GM23338 (cell line): Measurements from ENCODE around the gene PLEKHD1. TPM values are rescaled to one million over a fixed set of nuclear protein-coding genes. Genes with fewer than 3 reads are reported as not detected.

Experiments used
- ATAC-seq: fragments of 200-7000 bp; cut with Tn5 transposase; 3 replicates; pipeline ENCODE4 v1.9.1; 2020
- DNase-seq: peaks from one replicate; pipeline ENCODE4 v3.0.0-alpha.2; 2015; ENCODE audit warnings: low spot score
- H2AFZ ChIP-seq: fragments of 200-600 bp; sonication (generic); 2 replicates; pipeline ENCODE4 v1.8.0; 2016; ENCODE audit warnings: antibody characterized with exemption, mild to moderate bottlenecking, moderate library complexity
- H3F3A ChIP-seq: fragments of 200-600 bp; sonication (generic); replicated peaks from 2 replicates; pipeline ENCODE4 v1.8.0; 2017; ENCODE audit warnings: antibody characterized with exemption, mixed run types, low read depth
- H3K27ac ChIP-seq: fragments of 200-600 bp; sonication (generic); 2 replicates; pipeline ENCODE4 v1.6.1; 2016; ENCODE audit warnings: low read depth
- H3K27me3 ChIP-seq: fragments of 200-600 bp; sonication (generic); 2 replicates; pipeline ENCODE4 v1.8.0; 2016; ENCODE audit warnings: mild to moderate bottlenecking, mixed run types, moderate library complexity; ENCODE audit not compliant: insufficient read depth
- H3K36me3 ChIP-seq: fragments of 200-600 bp; sonication (generic); 2 replicates; pipeline ENCODE4 v1.8.0; 2016; ENCODE audit warnings: mild to moderate bottlenecking; ENCODE audit not compliant: insufficient read depth
- H3K4me1 ChIP-seq: fragments of 200-600 bp; sonication (generic); 2 replicates; pipeline ENCODE4 v1.8.0; 2016; ENCODE audit warnings: mild to moderate bottlenecking, moderate library complexity; ENCODE audit not compliant: insufficient read depth
- H3K4me2 ChIP-seq: fragments of 200-600 bp; sonication (generic); 2 replicates; pipeline ENCODE4 v1.7.1; 2017; ENCODE audit warnings: mixed run types
- H3K4me3 ChIP-seq: fragments of 200-600 bp; sonication (generic); 2 replicates; pipeline ENCODE4 v1.6.1; 2016; ENCODE audit warnings: mixed run types
- H3K79me2 ChIP-seq: fragments of 200-600 bp; sonication (generic); replicated peaks from 2 replicates; pipeline ENCODE4 v1.8.0; 2017; ENCODE audit warnings: mild to moderate bottlenecking; ENCODE audit not compliant: insufficient read depth
- H3K9me2 ChIP-seq: fragments of 200-600 bp; sonication (generic); 2 replicates; pipeline ENCODE4 v1.8.0; 2017; ENCODE audit not compliant: insufficient read depth
- H4K20me1 ChIP-seq: fragments of 200-600 bp; sonication (generic); replicated peaks from 2 replicates; pipeline ENCODE4 v1.8.0; 2017; ENCODE audit warnings: mild to moderate bottlenecking; ENCODE audit not compliant: insufficient read depth
- H3K27ac Mint-ChIP-seq: 2 replicates; pipeline ENCODE4 v1.8.0; 2020; ENCODE audit warnings: inconsistent platforms, mild to moderate bottlenecking, moderate library complexity, mixed read lengths
- H3K27me3 Mint-ChIP-seq: 3 replicates; pipeline ENCODE4 v1.8.0; 2022; ENCODE audit warnings: low read depth, mild to moderate bottlenecking, moderate library complexity, mixed read lengths, inconsistent platforms; ENCODE audit not compliant: insufficient read depth, poor library complexity
- H3K36me3 Mint-ChIP-seq: 3 replicates; pipeline ENCODE4 v1.8.0; 2021; ENCODE audit warnings: low read depth, mild to moderate bottlenecking, inconsistent platforms, moderate library complexity, mixed read lengths
- H3K4me1 Mint-ChIP-seq: 3 replicates; pipeline ENCODE4 v1.8.0; 2020; ENCODE audit warnings: mild to moderate bottlenecking, inconsistent platforms, mixed read lengths
- H3K4me3 Mint-ChIP-seq: 3 replicates; pipeline ENCODE4 v1.8.0; 2021; ENCODE audit warnings: moderate library complexity, mild to moderate bottlenecking, inconsistent platforms, mixed read lengths
- H3K9me3 Mint-ChIP-seq: 3 replicates; pipeline ENCODE4 v1.8.0; 2020; ENCODE audit warnings: moderate library complexity, mild to moderate bottlenecking, inconsistent platforms, mixed read lengths
- EZH2 ChIP-seq: fragments of 200-600 bp; sonication (generic); IDR thresholded peaks from one replicate; pipeline ENCODE4 v1.8.0; 2017; ENCODE audit warnings: antibody characterized with exemption, mild to moderate bottlenecking, low read depth; ENCODE audit not compliant: unreplicated experiment
- JUNB ChIP-seq: IDR thresholded peaks from one replicate; pipeline ENCODE4 v1.6.1; 2016; ENCODE audit warnings: antibody characterized with exemption; ENCODE audit not compliant: unreplicated experiment
- NANOG ChIP-seq: IDR thresholded peaks from 2 replicates; pipeline ENCODE4 v1.6.1; 2016; ENCODE audit warnings: antibody characterized with exemption, borderline replicate concordance
- POLR2AphosphoS5 ChIP-seq: IDR thresholded peaks from 2 replicates; pipeline ENCODE4 v1.6.1; 2016; ENCODE audit warnings: antibody characterized with exemption, low read depth
- STAT1 ChIP-seq: IDR thresholded peaks from one replicate; pipeline ENCODE4 v1.6.1; 2016; ENCODE audit warnings: antibody characterized with exemption; ENCODE audit not compliant: unreplicated experiment
- ZNF114 ChIP-seq: fragments of 250-450 bp; sonication (Bioruptor Pico); IDR thresholded peaks from 2 replicates; pipeline ENCODE4 v1.5.0; 2020; ENCODE audit warnings: mild to moderate bottlenecking, moderate library complexity
- ZNF331 ChIP-seq: fragments of 250-450 bp; sonication (Bioruptor Pico); IDR thresholded peaks from 2 replicates; pipeline ENCODE4 v1.5.0; 2020; ENCODE audit warnings: low read depth, mild to moderate bottlenecking, moderate library complexity
- polyA plus RNA-seq: library from polyadenylated mRNA; unstranded; fragments of >200 nt; fragmentation: Nextera tagmentation; extraction: Ambion mirVana; gene quantifications from 2 replicates; pipeline ENCODE4 v1.2.1, GENCODE V29; 2016
- total RNA-seq: library from RNA; depleted of rRNA; stranded (reverse); fragments of >200 nt; shearing (Covaris generic); gene quantifications from 2 replicates; pipeline ENCODE4 v1.2.3, GENCODE V29; 2014
- TF ChIP-seq, protein P1 (sequence below): fragments of 250-450 bp; sonication (Bioruptor Pico); IDR thresholded peaks from 2 replicates; pipeline ENCODE4 v1.5.0; 2020; ENCODE audit warnings: mild to moderate bottlenecking, moderate library complexity
- TF ChIP-seq, protein P2 (sequence below): IDR thresholded peaks from one replicate; pipeline ENCODE4 v1.6.1; 2018; ENCODE audit warnings: antibody characterized with exemption; ENCODE audit not compliant: unreplicated experiment
- TF ChIP-seq, protein P3 (sequence below): IDR thresholded peaks from 2 replicates; pipeline ENCODE4 v1.6.1; 2016; ENCODE audit warnings: antibody characterized with exemption
- TF ChIP-seq, protein P4 (sequence below), 2 experiments: fragments of 200-600 bp in 1 of 2; sonication (generic) in 1 of 2; conservative IDR thresholded peaks; 2 replicates each; pipeline versions ENCODE4 v1.5.1 to v1.6.1; 2016 to 2017; ENCODE audit warnings: antibody characterized with exemption in 2 of 2, low read depth in 2 of 2, mild to moderate bottlenecking in 2 of 2, moderate library complexity in 1 of 2

The PLEKHD1 gene
- total and polyA plus RNA-seq, 2 experiments from 2014 or later: 0.19 to 0.28 TPM

DNA sequence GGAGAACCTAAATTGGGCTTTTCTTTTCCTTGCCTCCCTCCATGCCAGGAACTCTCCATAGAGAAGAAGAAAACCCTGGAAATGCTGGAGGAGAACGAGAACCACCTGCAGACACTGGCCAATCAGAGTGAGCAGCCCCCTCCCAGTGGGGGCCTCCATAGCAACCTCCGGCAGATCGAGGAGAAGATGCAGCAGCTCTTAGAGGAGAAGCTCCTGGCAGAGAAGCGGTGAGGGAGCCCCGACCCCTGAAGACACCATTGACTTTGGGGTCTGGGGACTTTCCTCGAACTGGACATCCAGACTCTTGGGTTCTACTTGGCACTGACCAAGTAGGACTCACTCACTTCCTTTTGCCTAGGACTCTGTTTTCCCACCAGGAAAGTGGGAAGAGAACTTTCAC, 41.4 kb downstream of the PLEKHD1 start (continued):
- TF ChIP-seq, protein P1, sequence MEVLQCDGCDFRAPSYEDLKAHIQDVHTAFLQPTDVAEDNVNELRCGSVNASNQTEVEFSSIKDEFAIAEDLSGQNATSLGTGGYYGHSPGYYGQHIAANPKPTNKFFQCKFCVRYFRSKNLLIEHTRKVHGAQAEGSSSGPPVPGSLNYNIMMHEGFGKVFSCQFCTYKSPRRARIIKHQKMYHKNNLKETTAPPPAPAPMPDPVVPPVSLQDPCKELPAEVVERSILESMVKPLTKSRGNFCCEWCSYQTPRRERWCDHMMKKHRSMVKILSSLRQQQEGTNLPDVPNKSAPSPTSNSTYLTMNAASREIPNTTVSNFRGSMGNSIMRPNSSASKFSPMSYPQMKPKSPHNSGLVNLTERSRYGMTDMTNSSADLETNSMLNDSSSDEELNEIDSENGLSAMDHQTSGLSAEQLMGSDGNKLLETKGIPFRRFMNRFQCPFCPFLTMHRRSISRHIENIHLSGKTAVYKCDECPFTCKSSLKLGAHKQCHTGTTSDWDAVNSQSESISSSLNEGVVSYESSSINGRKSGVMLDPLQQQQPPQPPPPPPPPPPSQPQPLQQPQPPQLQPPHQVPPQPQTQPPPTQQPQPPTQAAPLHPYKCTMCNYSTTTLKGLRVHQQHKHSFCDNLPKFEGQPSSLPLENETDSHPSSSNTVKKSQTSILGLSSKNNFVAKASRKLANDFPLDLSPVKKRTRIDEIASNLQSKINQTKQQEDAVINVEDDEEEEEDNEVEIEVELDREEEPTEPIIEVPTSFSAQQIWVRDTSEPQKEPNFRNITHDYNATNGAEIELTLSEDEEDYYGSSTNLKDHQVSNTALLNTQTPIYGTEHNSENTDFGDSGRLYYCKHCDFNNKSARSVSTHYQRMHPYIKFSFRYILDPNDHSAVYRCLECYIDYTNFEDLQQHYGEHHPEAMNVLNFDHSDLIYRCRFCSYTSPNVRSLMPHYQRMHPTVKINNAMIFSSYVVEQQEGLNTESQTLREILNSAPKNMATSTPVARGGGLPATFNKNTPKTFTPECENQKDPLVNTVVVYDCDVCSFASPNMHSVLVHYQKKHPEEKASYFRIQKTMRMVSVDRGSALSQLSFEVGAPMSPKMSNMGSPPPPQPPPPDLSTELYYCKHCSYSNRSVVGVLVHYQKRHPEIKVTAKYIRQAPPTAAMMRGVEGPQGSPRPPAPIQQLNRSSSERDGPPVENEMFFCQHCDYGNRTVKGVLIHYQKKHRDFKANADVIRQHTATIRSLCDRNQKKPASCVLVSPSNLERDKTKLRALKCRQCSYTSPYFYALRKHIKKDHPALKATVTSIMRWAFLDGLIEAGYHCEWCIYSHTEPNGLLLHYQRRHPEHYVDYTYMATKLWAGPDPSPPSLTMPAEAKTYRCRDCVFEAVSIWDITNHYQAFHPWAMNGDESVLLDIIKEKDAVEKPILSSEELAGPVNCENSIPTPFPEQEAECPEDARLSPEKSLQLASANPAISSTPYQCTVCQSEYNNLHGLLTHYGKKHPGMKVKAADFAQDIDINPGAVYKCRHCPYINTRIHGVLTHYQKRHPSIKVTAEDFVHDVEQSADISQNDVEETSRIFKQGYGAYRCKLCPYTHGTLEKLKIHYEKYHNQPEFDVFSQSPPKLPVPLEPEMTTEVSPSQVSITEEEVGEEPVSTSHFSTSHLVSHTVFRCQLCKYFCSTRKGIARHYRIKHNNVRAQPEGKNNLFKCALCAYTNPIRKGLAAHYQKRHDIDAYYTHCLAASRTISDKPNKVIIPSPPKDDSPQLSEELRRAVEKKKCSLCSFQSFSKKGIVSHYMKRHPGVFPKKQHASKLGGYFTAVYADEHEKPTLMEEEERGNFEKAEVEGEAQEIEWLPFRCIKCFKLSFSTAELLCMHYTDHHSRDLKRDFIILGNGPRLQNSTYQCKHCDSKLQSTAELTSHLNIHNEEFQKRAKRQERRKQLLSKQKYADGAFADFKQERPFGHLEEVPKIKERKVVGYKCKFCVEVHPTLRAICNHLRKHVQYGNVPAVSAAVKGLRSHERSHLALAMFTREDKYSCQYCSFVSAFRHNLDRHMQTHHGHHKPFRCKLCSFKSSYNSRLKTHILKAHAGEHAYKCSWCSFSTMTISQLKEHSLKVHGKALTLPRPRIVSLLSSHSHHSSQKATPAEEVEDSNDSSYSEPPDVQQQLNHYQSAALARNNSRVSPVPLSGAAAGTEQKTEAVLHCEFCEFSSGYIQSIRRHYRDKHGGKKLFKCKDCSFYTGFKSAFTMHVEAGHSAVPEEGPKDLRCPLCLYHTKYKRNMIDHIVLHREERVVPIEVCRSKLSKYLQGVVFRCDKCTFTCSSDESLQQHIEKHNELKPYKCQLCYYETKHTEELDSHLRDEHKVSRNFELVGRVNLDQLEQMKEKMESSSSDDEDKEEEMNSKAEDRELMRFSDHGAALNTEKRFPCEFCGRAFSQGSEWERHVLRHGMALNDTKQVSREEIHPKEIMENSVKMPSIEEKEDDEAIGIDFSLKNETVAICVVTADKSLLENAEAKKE (CRISPR knock-in tag): no peak
- TF ChIP-seq, protein P2, sequence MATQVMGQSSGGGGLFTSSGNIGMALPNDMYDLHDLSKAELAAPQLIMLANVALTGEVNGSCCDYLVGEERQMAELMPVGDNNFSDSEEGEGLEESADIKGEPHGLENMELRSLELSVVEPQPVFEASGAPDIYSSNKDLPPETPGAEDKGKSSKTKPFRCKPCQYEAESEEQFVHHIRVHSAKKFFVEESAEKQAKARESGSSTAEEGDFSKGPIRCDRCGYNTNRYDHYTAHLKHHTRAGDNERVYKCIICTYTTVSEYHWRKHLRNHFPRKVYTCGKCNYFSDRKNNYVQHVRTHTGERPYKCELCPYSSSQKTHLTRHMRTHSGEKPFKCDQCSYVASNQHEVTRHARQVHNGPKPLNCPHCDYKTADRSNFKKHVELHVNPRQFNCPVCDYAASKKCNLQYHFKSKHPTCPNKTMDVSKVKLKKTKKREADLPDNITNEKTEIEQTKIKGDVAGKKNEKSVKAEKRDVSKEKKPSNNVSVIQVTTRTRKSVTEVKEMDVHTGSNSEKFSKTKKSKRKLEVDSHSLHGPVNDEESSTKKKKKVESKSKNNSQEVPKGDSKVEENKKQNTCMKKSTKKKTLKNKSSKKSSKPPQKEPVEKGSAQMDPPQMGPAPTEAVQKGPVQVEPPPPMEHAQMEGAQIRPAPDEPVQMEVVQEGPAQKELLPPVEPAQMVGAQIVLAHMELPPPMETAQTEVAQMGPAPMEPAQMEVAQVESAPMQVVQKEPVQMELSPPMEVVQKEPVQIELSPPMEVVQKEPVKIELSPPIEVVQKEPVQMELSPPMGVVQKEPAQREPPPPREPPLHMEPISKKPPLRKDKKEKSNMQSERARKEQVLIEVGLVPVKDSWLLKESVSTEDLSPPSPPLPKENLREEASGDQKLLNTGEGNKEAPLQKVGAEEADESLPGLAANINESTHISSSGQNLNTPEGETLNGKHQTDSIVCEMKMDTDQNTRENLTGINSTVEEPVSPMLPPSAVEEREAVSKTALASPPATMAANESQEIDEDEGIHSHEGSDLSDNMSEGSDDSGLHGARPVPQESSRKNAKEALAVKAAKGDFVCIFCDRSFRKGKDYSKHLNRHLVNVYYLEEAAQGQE: no peak
- no peak for TF ChIP-seq POLR2AphosphoS5
- TF ChIP-seq NANOG: no peak

DNA sequence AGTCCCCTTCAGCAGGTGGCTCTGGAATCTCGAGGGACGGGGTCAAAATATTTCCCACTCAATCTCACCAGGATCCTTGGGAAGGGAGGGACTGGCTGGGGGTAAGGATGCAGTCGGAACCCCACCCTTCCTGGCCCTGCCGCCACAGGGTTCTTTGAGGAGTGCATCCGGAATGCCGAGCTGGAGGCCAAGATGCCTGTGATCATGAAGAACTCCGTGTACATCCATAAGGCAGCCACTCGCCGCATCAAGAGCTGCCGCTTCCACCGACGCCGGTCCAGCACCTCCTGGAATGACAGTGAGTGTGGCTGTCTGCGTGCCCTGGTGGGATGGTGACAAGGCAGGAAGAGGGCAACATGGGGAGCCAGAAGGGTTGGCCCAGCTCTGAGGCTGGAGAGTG, 43.1 kb downstream of the PLEKHD1 start:
- H3K4me3 ChIP-seq: no peak overlapping the region
- H3F3A ChIP-seq: no peaks in the 10 kb centered on the region
- H3K27me3 ChIP-seq: no peaks in the 10 kb centered on the region
- DNase-seq (no peak), ATAC-seq (no peak)
- H3K9me3 Mint-ChIP-seq: no peaks in the 10 kb centered on the region
- H3K36me3 Mint-ChIP-seq: no peaks in the 10 kb centered on the region
- no peaks in the 10 kb centered on the region; the same call in 2 of the 3 replicates for H3K4me1 Mint-ChIP-seq
- no peaks in the 10 kb centered on the region for H3K4me1 ChIP-seq
- H3K9me2 ChIP-seq: peaks cover 6% of the 10 kb centered on the region; the same call in 1 of the 2 replicates
- no peak overlapping the region for H3K4me2 ChIP-seq
- no peak overlapping the region for H2AFZ ChIP-seq
- no peak overlapping the region for H3K27ac ChIP-seq
- H4K20me1 ChIP-seq: no peaks in the 10 kb centered on the region
- no peak overlapping the region for H3K27ac Mint-ChIP-seq
- H3K4me3 Mint-ChIP-seq: no peak overlapping the region
- H3K36me3 ChIP-seq: no peaks in the 10 kb centered on the region
- H3K27me3 Mint-ChIP-seq: peaks cover 2% of the 10 kb centered on the region
- no peaks in the 10 kb centered on the region for H3K79me2 ChIP-seq
- no peak for TF ChIP-seq ZNF114 (CRISPR knock-in tag)
- no peak for TF ChIP-seq EZH2
- TF ChIP-seq ZNF331 (CRISPR knock-in tag): no peak
- TF ChIP-seq, protein P3, sequence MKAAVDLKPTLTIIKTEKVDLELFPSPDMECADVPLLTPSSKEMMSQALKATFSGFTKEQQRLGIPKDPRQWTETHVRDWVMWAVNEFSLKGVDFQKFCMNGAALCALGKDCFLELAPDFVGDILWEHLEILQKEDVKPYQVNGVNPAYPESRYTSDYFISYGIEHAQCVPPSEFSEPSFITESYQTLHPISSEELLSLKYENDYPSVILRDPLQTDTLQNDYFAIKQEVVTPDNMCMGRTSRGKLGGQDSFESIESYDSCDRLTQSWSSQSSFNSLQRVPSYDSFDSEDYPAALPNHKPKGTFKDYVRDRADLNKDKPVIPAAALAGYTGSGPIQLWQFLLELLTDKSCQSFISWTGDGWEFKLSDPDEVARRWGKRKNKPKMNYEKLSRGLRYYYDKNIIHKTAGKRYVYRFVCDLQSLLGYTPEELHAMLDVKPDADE: no peak
- TF ChIP-seq STAT1: no peak
- no peak for TF ChIP-seq JUNB
- TF ChIP-seq, protein P4, sequence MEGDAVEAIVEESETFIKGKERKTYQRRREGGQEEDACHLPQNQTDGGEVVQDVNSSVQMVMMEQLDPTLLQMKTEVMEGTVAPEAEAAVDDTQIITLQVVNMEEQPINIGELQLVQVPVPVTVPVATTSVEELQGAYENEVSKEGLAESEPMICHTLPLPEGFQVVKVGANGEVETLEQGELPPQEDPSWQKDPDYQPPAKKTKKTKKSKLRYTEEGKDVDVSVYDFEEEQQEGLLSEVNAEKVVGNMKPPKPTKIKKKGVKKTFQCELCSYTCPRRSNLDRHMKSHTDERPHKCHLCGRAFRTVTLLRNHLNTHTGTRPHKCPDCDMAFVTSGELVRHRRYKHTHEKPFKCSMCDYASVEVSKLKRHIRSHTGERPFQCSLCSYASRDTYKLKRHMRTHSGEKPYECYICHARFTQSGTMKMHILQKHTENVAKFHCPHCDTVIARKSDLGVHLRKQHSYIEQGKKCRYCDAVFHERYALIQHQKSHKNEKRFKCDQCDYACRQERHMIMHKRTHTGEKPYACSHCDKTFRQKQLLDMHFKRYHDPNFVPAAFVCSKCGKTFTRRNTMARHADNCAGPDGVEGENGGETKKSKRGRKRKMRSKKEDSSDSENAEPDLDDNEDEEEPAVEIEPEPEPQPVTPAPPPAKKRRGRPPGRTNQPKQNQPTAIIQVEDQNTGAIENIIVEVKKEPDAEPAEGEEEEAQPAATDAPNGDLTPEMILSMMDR (conservative IDR thresholded peaks at IDR 0.05; ENCODE audit: low read depth in 2 of 2): no peak
- no peak for TF ChIP-seq POLR2AphosphoS5
